Activated T-cell treated with anti-CD3 and anti-CD28 coated beads, Interleukin-2, amount 50 U/mL, for 4 hours (primary cell): ENCODE data around the gene KRTAP9-2. TPM values are rescaled to one million over a fixed set of nuclear protein-coding genes. Genes with fewer than 3 reads are reported as not detected.
"Not testable (repeated sequence)": the region's sequence is repeated elsewhere in the genome, so short reads cannot be mapped to it uniquely, and the experiment has no call there.

Source experiments
- ATAC-seq, 2 donors: fragments of 200-7000 bp; cut with Tn5 transposase; one replicate each; pipeline ENCODE4 v1.10.0; 2021
- DNase-seq: peaks from one replicate; pipeline ENCODE4 v3.0.0-alpha.2; 2020
- H3K27me3 Mint-ChIP-seq: one replicate; pipeline ENCODE4 v1.8.0; 2021; ENCODE audit warnings: low read depth, mixed read lengths
- H3K36me3 Mint-ChIP-seq: one replicate; pipeline ENCODE4 v1.8.0; 2022; ENCODE audit warnings: mixed read lengths; ENCODE audit not compliant: insufficient read depth
- H3K4me1 Mint-ChIP-seq: one replicate; pipeline ENCODE4 v1.8.0; 2021; ENCODE audit warnings: low read depth, mixed read lengths
- H3K4me3 Mint-ChIP-seq: one replicate; pipeline ENCODE4 v1.8.0; 2021; ENCODE audit warnings: mild to moderate bottlenecking, moderate library complexity, mixed read lengths
- H3K9me3 Mint-ChIP-seq: one replicate; pipeline ENCODE4 v1.8.0; 2021; ENCODE audit warnings: mixed read lengths
- total RNA-seq, 3 donors: library from RNA; stranded (reverse); gene quantifications; one replicate each; pipeline ENCODE4 v1.2.1, GENCODE V29; 2021

The KRTAP9-2 gene
- total RNA-seq, 3 donors from 2014 or later = not detected

- DNase-seq (no peak), ATAC-seq (no peak)
- H3K9me3 Mint-ChIP-seq = peaks cover 4% of the 10 kb centered on the region
- no peaks in the 10 kb centered on the region for H3K36me3 Mint-ChIP-seq
- H3K4me3 Mint-ChIP-seq = no peak overlapping the region
- H3K4me1 Mint-ChIP-seq = peaks cover 12% of the 10 kb centered on the region
- peaks cover 19% of the 10 kb centered on the region for H3K27me3 Mint-ChIP-seq
Measured at GRCh38 chr17:41212524-41213169, 13.8 kb upstream of the KRTAP9-2 start.

DNA sequence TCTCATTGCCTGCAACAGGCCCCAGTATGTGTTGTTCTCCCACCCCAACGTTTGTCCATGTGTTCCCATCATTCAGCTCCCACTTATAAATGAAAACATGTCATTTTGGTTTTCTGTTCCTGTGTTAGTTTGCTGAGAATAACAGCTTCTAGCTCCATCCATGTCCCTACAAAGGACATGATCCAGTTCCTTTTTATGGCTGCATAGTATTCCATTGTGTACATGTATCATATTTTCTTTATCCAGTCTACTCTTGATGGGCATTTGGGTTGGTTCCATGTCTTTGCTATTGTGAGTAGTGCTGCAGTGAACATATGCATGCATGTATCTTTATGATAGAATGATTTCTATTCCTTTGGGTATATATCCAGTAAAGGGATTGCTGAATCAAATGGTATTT, 10.8 kb upstream of the KRTAP9-2 start:
- DNase-seq (no peak), ATAC-seq (no peak)
- Mint-ChIP-seq H3K27me3 (peaks cover 5% of the 10 kb centered on the region), H3K4me3 (no peak overlapping the region), H3K4me1 (peaks cover 12% of the 10 kb centered on the region), H3K9me3 (peaks cover 5% of the 10 kb centered on the region), H3K36me3 (peaks cover 2% of the 10 kb centered on the region)

DNA sequence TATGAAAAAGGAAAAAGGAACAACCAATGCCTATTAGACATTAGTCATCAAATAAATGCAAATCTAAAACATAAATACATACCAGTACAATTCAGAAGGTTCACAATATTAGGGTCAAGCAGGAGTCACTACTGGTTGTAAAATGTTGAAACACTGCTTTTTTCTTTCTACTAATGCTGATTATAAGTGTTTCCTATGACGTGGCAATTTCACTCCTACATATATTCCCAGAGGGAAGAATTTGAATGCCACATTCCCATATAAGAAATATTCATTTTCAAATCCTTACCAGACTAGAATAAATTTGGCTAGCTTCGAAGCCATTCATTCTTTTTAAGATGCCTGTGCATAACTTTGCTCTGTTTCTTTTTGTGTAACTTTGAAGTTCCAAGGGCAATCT, 2.6 kb upstream of the KRTAP9-2 start:
- ATAC-seq (no peak), DNase-seq (no peak)
- Mint-ChIP-seq H3K9me3 (peaks cover 5% of the 10 kb centered on the region), H3K4me1 (no peaks in the 10 kb centered on the region), H3K27me3 (peaks cover 18% of the 10 kb centered on the region), H3K4me3 (no peak overlapping the region), H3K36me3 (peaks cover 2% of the 10 kb centered on the region)

GRCh38 chr17:41226051-41226450, 397 bp upstream of the KRTAP9-2 start:
- Mint-ChIP-seq H3K4me1 (peaks cover 3% of the 10 kb centered on the region), H3K36me3 (no peaks in the 10 kb centered on the region), H3K27me3 (peaks cover 21% of the 10 kb centered on the region), H3K4me3 (no peak overlapping the region), H3K9me3 (no peaks in the 10 kb centered on the region)
- DNase-seq = no peak
- ATAC-seq = no peak

GRCh38 chr17:41230094-41230493, 3.6 kb downstream of the KRTAP9-2 start:
- Mint-ChIP-seq H3K9me3 (no peaks in the 10 kb centered on the region), H3K4me1 (peaks cover 3% of the 10 kb centered on the region), H3K27me3 (peaks cover 23% of the 10 kb centered on the region), H3K36me3 (no peaks in the 10 kb centered on the region), H3K4me3 (no peak overlapping the region)
- DNase-seq = no peak
- no peak for ATAC-seq

DNA sequence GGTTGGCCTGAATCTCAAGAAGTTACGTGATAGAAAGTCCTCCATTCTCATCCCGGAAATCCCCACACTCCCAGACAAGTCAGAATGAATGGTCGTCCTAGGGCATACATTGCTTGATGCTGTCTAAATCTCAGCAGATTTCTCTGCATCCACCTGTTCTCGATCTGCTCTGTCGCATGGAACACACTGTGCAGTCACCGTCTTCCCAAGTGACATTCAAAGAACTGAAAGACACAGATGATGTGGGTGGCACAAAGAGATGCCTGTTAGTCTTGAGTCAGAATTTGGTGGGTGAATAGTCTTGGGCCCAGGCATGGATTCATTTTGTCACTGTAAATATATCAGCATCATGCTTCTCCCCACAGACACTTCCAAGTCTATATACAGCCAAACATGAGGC, 5.3 kb downstream of the KRTAP9-2 start:
- Mint-ChIP-seq H3K4me3 (no peak overlapping the region), H3K36me3 (no peaks in the 10 kb centered on the region), H3K4me1 (peaks cover 3% of the 10 kb centered on the region), H3K9me3 (no peaks in the 10 kb centered on the region), H3K27me3 (peaks cover 14% of the 10 kb centered on the region)
- DNase-seq (no peak), ATAC-seq (no peak)

DNA sequence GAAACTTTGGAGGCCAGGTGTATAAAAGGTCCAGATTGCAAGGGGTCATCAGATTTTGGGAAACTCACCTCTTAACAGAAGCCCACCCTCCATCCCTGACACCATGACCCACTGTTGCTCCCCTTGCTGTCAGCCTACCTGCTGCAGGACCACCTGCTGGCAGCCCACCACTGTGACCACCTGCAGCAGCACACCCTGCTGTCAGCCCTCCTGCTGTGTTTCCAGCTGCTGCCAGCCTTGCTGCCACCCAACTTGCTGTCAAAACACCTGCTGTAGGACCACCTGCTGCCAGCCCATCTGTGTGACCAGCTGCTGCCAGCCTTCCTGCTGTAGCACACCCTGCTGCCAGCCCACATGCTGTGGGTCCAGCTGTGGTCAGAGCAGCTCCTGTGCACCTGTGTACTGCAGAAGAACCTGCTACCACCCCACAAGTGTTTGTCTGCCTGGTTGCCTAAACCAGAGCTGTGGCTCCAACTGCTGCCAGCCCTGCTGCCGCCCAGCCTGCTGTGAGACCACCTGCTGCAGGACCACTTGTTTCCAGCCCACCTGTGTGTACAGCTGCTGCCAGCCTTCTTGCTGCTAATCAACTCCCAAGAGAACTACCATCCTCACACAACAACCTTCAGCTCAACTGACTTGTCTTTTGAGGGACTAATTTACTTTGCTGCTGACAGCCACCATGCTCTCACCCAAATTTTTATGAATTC, 6.1 kb downstream of the KRTAP9-2 start, which contains the start of gene KRTAP9-3:
KRTAP9-3 (plus strand) TSS at position 51 of the 707 bp plus-strand sequence; CDS start at position 104, 53 bp downstream.
- H3K4me1 Mint-ChIP-seq, H3K36me3 Mint-ChIP-seq, ATAC-seq, H3K9me3 Mint-ChIP-seq, H3K4me3 Mint-ChIP-seq, DNase-seq: not testable (repeated sequence)
- peaks cover 13% of the 10 kb centered on the region for H3K27me3 Mint-ChIP-seq

GRCh38 chr17:41237116-41237515, 10.7 kb downstream of the KRTAP9-2 start:
- not testable (repeated sequence) for H3K27me3 Mint-ChIP-seq, H3K4me1 Mint-ChIP-seq, DNase-seq, ATAC-seq, H3K36me3 Mint-ChIP-seq, H3K9me3 Mint-ChIP-seq, H3K4me3 Mint-ChIP-seq

DNA sequence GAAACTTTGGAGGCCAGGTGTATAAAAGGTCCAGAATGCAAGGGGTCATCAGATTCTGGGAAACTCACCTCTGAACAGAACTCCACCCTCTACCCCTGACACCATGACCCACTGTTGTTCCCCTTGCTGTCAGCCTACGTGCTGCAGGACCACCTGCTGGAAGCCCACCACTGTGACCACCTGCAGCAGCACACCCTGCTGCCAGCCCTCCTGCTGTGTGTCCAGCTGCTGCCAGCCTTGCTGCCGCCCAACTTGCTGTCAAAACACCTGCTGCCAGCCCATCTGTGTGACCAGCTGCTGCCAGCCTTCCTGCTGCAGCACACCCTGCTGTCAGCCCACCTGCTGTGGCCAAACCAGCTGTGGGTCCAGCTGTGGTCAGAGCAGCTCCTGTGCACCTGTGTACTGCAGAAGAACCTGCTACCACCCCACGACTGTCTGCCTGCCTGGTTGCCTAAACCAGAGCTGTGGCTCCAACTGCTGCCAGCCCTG, 11.5 kb downstream of the KRTAP9-2 start, which contains the start of gene KRTAP9-8:
KRTAP9-8 (plus strand) TSS at position 51 of the 489 bp plus-strand sequence; CDS start at position 104, 53 bp downstream.
- not testable (repeated sequence) for H3K36me3 Mint-ChIP-seq, ATAC-seq, H3K27me3 Mint-ChIP-seq, H3K4me3 Mint-ChIP-seq, H3K4me1 Mint-ChIP-seq, H3K9me3 Mint-ChIP-seq, DNase-seq

GRCh38 chr17:41246995-41247787, 20.7 kb downstream of the KRTAP9-2 start:
- H3K4me3 Mint-ChIP-seq, DNase-seq, ATAC-seq: not testable (repeated sequence)

DNA sequence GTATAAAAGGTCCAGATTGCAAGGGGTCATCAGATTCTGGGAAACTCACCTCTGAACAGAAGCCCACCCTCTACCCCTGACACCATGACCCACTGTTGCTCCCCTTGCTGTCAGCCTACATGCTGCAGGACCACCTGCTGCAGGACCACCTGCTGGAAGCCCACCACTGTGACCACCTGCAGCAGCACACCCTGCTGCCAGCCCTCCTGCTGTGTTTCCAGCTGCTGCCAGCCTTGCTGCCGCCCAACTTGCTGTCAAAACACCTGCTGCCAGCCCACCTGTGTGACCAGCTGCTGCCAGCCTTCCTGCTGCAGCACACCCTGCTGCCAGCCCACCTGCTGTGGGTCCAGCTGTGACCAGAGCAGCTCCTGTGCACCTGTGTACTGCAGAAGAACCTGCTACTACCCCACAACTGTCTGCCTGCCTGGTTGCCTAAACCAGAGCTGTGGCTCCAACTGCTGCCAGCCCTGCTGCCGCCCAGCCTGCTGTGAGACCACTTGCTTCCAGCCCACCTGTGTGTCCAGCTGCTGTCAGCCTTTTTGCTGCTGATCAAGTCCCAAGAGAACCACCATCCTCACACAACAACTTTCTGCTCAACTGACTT, 23.3 kb downstream of the KRTAP9-2 start, which contains the start of gene KRTAP9-4:
KRTAP9-4 (plus strand) TSS at position 51 of the 604 bp plus-strand sequence; CDS start at position 85, 34 bp downstream.
- H3K27me3 Mint-ChIP-seq, H3K9me3 Mint-ChIP-seq, H3K4me3 Mint-ChIP-seq, DNase-seq, ATAC-seq, H3K36me3 Mint-ChIP-seq, H3K4me1 Mint-ChIP-seq: not testable (repeated sequence)

More at GRCh38 chr17:41246995-41247787, 20.7 kb downstream of the KRTAP9-2 start:
- H3K9me3 Mint-ChIP-seq, H3K4me1 Mint-ChIP-seq, H3K36me3 Mint-ChIP-seq, H3K27me3 Mint-ChIP-seq: not testable (repeated sequence)

DNA sequence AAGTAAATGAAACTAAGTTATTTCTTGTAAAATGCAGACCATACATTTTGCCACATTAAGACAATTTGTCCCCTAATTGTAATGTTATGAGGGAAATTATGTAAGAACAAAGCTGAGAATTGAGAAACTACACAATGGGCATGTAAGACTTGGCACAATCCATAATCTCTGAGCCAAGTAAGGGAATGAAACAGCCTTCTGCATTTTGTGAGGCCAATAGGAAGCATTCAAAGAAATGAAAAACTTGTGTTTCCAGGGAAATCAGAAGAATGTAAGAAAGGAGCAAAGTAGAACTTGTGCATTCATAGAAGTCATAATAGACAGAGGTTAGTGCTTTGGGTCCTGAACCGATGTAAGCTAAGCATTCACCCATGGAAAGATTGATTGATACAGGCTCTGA, 24.8 kb downstream of the KRTAP9-2 start:
- Mint-ChIP-seq H3K27me3 (peaks cover 14% of the 10 kb centered on the region), H3K9me3 (no peaks in the 10 kb centered on the region), H3K4me3 (no peak overlapping the region), H3K4me1 (no peaks in the 10 kb centered on the region), H3K36me3 (no peaks in the 10 kb centered on the region)
- no peak for DNase-seq
- no peak for ATAC-seq

GRCh38 chr17:41254861-41255260, 28.4 kb downstream of the KRTAP9-2 start:
- Mint-ChIP-seq H3K4me1 (no peaks in the 10 kb centered on the region), H3K9me3 (no peaks in the 10 kb centered on the region), H3K27me3 (peaks cover 27% of the 10 kb centered on the region), H3K4me3 (no peak overlapping the region), H3K36me3 (no peaks in the 10 kb centered on the region)
- no peak for DNase-seq
- no peak for ATAC-seq
